ENCODE data around the gene KIAA0753.

KIAA0753 gene

DNA sequence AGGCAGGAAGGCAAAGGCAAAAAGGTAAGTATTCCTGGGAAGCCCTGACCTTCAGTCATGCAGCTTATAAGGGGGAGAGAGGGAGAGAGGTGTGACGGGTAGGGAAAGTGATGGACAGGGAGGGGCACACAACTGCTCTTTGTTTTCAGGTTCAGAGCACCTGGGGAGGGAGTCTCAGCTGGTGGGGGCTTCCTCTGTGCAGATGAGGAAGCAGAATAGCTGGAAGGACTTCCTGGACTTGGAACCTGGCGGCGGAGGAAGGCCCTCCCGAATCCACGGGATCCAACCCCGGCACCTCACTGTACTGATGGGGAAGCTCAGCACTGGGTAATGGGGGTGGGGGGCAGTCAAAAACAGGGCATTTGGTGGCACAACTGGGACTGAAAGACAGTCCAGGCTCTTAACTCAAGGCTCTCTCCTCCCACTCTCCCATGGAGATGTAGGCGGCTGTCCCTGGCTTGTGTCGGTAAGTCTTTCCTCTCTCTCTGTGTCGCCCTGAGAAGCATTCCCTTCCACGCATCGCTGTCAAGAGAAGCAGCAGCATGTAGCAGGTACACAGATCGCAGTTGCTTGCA lies 72.2 kb downstream of the KIAA0753 start:
- DNase-seq, result no peak

- DNase-seq, result no peak
Measured at GRCh38 chr17:6567528-6568183, 72.9 kb downstream of the KIAA0753 start.

GRCh38 chr17:6561446-6561845 lies 79.1 kb downstream of the KIAA0753 start:
- DNase-seq, result no peak

DNA sequence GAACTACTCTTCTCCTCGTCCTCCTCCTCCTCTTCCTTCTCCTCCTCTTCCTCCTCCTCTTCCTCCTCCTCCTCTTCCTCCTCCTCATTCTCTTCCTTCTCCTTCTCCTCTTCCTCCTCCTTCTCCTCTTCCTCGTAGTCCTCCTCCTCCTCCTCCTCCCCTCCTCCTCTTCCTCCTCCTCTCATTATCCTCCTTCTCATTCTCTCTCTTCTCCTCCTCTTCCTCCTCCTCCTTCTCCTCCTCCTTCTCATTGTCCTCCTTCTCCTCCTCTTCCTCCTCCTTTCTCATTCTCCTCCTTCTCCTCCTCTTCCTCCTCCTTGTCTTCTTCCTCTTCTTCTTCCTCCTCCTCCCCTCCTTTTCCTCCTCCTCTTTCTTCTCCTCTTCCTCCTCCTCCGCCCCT lies 80.0 kb downstream of the KIAA0753 start:
- DNase-seq, result no peak

DNA sequence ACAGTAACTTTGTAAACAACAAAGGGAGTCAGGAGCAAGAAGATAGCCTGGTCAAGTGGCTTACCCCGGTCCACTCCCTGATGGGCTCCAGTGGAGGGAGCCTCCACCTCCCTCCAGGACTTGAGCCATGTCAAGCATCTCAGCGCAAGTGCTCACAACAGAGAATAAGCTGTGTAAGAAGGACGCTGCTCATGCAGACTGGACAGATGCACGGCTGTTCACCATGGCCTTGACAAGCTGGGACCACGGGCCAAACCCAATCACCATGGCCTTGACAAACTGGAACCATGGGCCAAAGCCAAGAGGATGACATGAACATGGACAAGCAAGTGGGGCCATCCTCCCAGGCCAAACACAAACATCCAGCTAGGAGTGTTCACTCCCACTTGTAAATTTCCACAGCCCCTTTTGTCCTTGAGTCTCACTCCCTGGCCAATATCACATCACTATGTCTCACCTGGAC lies 80.7 kb downstream of the KIAA0753 start:
- DNase-seq, result no peak

DNA sequence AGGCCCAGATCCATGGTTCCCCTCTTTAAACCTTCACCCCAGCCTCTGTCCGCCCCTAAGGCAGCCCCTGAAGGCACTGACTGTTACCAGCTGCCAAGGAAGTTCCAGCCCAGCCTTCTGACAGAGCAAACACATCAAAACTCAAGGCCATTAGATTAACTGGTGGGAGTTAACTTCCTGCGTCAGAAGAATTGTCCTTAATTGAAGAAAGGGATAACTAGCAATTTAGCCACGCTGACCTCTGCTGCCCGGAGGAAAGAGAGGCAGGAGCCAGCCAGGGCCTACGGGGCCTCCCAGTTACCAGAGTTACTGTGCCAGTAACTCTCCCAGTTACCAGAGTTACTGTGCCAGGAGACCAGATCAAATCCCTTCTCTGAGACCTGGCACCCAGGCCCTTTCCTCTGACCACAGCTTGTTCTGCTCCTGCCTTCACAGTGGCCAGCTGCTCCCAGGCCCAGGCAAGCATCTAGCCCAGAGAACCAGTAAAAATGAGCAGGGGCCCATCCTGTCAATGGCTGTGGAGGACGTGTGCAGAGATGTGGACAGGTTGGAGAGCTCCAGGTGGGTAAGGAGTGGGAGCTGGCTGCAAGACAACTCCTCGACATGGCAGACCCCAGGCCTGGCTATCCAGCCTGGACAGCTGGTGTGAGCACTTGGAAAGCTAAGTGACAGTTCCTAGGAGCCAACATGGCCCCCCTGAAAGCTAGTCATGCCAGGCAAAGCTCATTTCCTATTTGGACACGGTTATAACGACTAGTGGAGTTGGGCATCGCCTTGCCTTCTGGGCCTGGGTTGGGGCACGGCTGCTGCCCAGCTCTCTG lies 81.4 kb downstream of the KIAA0753 start:
- no peak for DNase-seq

- DNase-seq, result no peak
Measured at GRCh38 chr17:6558276-6558675, 82.2 kb downstream of the KIAA0753 start.

DNA sequence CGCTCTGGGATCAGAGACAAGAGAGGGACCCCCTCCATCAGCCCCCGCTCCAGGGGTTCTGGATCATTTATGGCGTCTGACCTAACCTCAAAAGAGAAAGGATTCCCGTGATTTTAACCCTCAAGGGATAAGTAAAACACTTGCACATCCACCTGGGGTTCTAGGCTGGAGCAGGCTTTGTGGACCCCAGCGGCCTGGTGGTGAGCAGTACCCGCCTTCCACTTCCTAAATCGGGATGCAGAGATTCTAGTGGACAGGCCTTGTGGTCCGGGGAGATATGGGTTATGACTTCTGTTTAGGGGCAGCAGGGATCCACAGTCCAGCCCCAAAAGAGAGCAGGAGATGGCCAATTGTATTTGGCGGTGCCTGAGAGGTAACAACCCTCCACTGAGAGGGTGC lies 83.5 kb downstream of the KIAA0753 start:
- no peak for DNase-seq

- no peak for DNase-seq
Measured at GRCh38 chr17:6556121-6557039, 84.1 kb downstream of the KIAA0753 start, which contains the start of gene PITPNM3. TSS of gene PITPNM3 (minus strand) at chr17:6556555. CDS start at chr17:6556406, 149 bp downstream.

- DNase-seq, result no peak
Measured at GRCh38 chr17:6555331-6556120, 85.0 kb downstream of the KIAA0753 start.

- DNase-seq, result no peak
Measured at GRCh38 chr17:6554871-6555330, 85.6 kb downstream of the KIAA0753 start.

- no peak for DNase-seq
Measured at GRCh38 chr17:6554342-6554741, 86.2 kb downstream of the KIAA0753 start.

DNA sequence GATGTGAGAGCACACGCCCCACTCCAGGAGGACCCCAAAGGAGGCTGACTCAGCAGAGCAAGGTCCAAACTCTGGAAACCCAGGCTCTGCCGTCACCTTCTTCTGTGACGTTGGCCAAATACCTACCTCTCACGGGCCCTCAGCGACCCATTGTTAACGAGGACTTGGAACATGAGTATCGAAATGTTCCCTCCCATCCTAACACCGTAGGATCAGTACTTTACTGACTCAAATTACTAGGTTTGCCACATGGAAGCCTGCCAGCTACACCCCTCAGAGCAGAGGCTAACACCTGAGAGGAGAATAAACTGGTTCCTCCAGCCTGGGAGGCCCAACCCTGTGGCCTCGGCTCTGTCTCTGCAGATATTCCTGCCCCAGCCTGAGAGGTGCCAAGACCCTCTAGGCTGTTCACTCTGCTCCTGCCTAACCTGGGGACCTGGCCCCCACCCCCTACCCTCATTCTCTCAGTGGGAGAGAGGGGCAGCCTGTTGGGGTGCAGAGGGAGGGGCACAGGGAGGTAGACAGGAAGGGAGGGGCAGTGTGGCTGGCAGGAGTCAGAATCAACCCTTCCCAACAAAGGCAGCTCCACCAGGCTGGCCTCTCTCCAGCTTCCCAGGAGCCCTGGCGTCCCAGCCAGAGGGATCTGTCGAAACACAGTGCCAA lies 88.5 kb downstream of the KIAA0753 start:
- DNase-seq, result no peak

DNA sequence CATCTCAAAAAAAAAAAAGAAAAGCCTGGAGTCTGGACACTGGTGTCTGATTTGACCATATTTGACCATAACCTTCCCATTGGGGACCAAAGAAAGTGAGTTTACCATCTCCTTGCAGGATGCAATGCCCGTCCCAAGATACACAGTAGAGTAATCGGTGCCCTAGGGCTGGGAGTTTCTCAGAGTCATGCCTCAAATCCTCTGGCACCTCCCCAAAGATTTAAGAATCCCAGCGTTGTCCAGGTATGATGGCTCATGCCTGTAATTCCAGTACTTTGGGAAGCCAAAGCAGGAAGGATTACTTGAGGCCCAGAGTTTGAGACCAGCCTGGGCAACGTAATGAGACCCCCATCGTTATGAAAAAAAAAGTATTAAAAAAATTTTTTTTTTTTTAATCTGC lies 89.2 kb downstream of the KIAA0753 start:
- no peak for DNase-seq

DNA sequence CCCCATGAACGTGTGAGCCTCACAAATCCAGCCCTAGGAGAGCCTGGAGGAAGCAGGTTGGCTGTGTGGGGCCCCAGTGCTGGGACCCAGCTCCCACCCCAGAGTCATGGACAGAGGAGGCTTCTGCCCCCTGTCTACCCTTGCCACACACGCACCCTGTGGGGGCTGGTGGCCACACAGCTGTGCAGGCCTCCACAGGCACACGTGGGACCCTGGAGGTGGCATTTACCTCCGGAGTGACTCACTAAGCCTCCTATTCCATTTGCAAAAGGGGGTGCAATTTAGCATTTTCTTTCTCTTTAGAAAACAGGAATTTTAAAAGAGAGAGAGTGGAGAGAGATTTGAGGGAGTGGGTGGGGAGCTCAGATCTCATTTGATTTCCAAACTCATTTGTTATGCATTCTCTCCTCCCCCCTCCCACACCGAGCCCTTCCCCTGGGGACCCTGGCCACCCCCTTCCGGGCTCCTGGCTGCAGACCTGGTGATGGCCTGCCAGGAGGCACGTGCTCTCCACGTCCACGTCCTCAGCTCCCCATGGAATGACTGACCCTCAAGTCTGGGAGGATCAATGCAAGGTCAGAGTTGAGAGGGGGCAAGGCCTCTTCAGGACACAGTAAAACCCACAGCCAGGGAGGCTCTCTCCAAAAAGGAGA lies 91.0 kb downstream of the KIAA0753 start:
- DNase-seq, result no peak

DNA sequence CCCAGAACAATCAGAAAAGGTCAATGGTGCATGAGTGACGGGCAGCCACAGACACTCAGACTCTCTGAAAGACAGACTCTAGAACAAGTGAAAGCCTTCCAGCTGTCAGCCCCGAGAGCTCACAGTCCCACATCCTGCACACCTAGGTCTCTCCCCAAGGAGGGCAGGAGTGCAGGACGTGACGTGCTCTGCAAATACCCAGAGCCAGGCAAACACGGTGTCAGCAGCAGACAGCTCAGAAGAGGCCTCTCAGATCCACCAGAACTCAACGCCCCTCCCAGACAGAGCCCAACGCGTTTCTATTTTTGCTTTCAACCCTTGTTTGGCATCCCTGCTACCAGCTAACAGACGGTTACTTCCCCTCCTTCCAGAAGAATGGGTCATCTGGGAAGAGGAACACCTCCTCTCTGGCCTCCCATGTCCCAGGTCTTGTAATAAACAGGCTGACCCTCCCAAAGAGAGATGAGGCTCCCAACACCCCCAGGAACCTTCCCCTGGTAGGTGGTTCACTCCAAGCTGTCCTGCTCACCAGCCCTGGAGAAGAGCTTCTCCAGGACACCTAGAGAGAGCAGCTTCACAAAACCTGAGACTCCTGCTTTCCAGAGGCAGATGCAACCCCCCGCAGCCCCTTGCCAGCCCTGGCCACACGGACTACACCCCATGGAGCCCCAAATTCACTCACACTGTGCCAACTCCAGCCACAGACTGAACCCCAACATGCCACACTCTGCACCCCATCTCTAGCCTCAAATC lies 91.8 kb downstream of the KIAA0753 start:
- DNase-seq, result no peak

DNA sequence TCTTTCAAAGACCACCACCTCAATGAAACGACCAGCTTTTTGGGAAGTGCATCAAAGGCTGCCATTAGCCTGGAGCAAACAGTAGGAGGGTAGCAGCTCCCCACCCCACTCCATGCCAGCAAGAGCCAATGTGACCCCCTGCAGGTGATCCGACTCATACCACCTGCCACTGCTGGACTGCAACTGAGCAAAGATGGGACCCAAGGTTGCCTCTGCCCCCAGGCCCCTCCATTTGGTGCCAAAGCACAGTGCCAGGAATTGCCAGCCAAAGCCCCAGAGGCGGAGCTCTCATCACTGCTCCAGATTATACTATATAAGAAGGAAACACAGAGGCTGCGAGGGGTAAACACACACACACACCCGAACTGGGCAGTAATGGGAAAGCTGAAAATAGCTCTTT lies 92.5 kb downstream of the KIAA0753 start:
- no peak for DNase-seq

DNA sequence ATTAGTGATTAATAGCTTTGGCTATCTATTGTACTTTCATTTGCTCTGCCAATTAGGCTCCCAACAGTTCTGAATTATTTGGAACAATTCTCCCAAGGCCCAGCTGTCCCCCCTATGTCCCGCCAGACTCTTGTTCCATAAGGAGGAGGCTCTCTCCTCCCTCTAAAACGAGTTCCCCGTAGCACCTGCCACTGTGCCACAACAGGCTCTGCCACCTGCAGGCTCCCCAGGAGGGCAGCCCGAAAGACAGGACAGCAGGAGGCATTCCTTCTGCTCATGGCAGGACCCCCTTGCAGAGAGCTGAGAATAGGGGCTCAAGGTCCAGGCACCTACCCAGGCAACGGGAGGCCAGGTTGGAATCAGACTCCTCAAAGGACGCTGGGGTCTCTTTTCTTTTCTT lies 93.2 kb downstream of the KIAA0753 start:
- no peak for DNase-seq

DNA sequence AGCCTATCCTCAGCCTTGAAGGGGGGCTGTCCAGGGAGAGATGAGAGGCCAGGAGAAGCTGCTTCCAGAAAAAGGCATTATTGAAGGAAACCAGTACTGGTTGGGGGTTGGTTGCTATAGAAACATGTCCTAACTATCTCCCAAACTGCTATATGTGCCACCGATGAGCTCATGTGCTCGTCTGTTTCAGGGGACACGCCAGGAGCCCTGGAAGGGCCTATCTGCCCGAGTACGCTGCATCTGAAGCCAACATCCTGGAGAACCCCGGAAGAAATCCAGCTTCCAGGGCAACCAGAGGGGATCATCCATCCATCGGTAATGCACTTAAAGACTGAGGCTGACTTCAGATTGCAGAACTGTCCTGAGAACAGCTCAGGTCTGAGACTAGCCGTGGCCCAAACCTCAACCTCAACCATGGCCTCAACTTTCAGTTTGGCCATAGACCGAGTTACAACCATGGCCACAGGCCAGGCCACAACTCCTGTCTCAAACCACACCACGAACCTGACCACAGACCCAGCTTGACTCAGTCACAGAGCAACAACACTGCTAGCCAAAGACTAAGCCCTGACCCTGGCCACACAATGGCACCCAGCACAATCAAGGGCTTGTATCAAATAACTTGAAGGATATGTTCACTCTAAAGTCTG lies 94.3 kb downstream of the KIAA0753 start:
- DNase-seq, result no peak

Data from stimulated activated CD4-positive, alpha-beta T cell treated with anti-CD3 and anti-CD28 coated beads, Interleukin-2, amount 100 ng/mL, for 48 hours (primary cell).